PC-3 (cell line): Measurements from ENCODE around the gene ZMYM2. TPM values are rescaled to one million over a fixed set of nuclear protein-coding genes. Genes with fewer than 3 reads are reported as not detected.

ENCODE experiments used
- ATAC-seq: fragments of 200-7000 bp; cut with Tn5 transposase; 2 replicates; pipeline ENCODE4 v1.9.1; 2020; ENCODE audit warnings: mild to moderate bottlenecking, moderate library complexity
- BruUV-seq: library from RNA; stranded (reverse); fragments of 400-500 nt; replicated peaks from 2 replicates; lab custom pipeline; 2021; lab: Mats Ljungman, UMichigan
- CTCF ChIA-PET: fragments of 300-600 bp; sonication (Branson Sonifier 250); formaldehyde crosslinking; loops from one replicate; lab custom pipeline; 2022; ENCODE audit warnings: antibody characterized with exemption; lab: Charles Lee
- POLR2A ChIA-PET: fragments of 300-600 bp; sonication (Branson Sonifier 250); formaldehyde crosslinking; loops from one replicate; lab custom pipeline; 2022; ENCODE audit warnings: antibody characterized with exemption; ENCODE audit not compliant: unreplicated experiment; lab: Charles Lee
- DNase-seq: peaks from one replicate; pipeline ENCODE4 v3.0.0-alpha.2; 2015
- H2AFZ ChIP-seq: fragments of 300-600 bp; sonication (generic); 2 replicates; pipeline ENCODE4 v1.6.0; 2016; ENCODE audit warnings: antibody characterized with exemption, low read length
- H3F3A ChIP-seq: fragments of 300-600 bp; sonication (generic); one replicate; pipeline ENCODE4 v1.6.0; 2017; ENCODE audit warnings: antibody characterized with exemption, low read length, control low read depth, mild to moderate bottlenecking; ENCODE audit not compliant: unreplicated experiment
- H3K27ac ChIP-seq: fragments of 300-600 bp; sonication (generic); 2 replicates; pipeline ENCODE4 v1.5.1; 2016; ENCODE audit warnings: mild to moderate bottlenecking, low read length
- H3K27me3 ChIP-seq: fragments of 300-600 bp; sonication (generic); 2 replicates; pipeline ENCODE4 v1.6.1; 2016; ENCODE audit warnings: low read length, mixed read lengths
- H3K36me3 ChIP-seq: fragments of 300-600 bp; sonication (generic); 2 replicates; pipeline ENCODE4 v1.6.1; 2016; ENCODE audit warnings: low read depth, mixed run types, low read length, mixed read lengths
- H3K4me1 ChIP-seq: fragments of 300-600 bp; sonication (generic); 2 replicates; pipeline ENCODE4 v1.5.1; 2016; ENCODE audit warnings: low read length; ENCODE audit not compliant: insufficient read depth
- H3K4me2 ChIP-seq: fragments of 300-600 bp; sonication (generic); 2 replicates; pipeline ENCODE4 v1.6.0; 2016; ENCODE audit warnings: low read length
- H3K4me3 ChIP-seq: fragments of 300-600 bp; sonication (generic); 2 replicates; pipeline ENCODE4 v1.5.1; 2016; ENCODE audit warnings: mild to moderate bottlenecking, low read length, mixed read lengths
- H3K79me2 ChIP-seq: fragments of 300-600 bp; sonication (generic); 2 replicates; pipeline ENCODE4 v1.6.1; 2017; ENCODE audit warnings: low read length, mixed read lengths
- H3K9ac ChIP-seq: fragments of 300-600 bp; sonication (generic); 2 replicates; pipeline ENCODE4 v1.6.0; 2016; ENCODE audit warnings: mild to moderate bottlenecking, low read length
- H3K9me2 ChIP-seq: fragments of 300-600 bp; sonication (generic); replicated peaks from 2 replicates; pipeline ENCODE4 v1.6.1; 2016; ENCODE audit warnings: mixed run types, low read length, mixed read lengths
- H3K9me3 ChIP-seq: fragments of 300-600 bp; sonication (generic); 2 replicates; pipeline ENCODE4 v1.6.1; 2016; ENCODE audit warnings: low read length, mixed read lengths
- H4K20me1 ChIP-seq: fragments of 300-600 bp; sonication (generic); 2 replicates; pipeline ENCODE4 v1.6.1; 2016; ENCODE audit warnings: low read length, mixed read lengths
- CTCF ChIP-seq: fragments of 300-600 bp; sonication (generic); conservative IDR thresholded peaks from 2 replicates; pipeline ENCODE4 v1.5.1; 2017; ENCODE audit warnings: antibody characterized with exemption, low read depth, mild to moderate bottlenecking, low read length
- EZH2 ChIP-seq: fragments of 300-600 bp; sonication (generic); IDR thresholded peaks from one replicate; pipeline ENCODE4 v1.6.1; 2017; ENCODE audit warnings: antibody characterized with exemption, mild to moderate bottlenecking, low read length; ENCODE audit not compliant: unreplicated experiment
- EZH2phosphoT487 ChIP-seq: fragments of 300-600 bp; sonication (generic); IDR thresholded peaks from 2 replicates; pipeline ENCODE4 v1.6.1; 2018; ENCODE audit warnings: mild to moderate bottlenecking, antibody characterized with exemption, low read length, borderline replicate concordance
- intact Hi-C: fragments of 100-400 bp; cut with micrococcal nuclease; formaldehyde crosslinking; loops from 2 replicates; pipeline ENCODE4 v1.9.0; 2023
- total RNA-seq: library from RNA; depleted of rRNA; stranded (reverse); fragments of >200 nt; gene quantifications from 2 replicates; pipeline ENCODE4 v1.2.3, GENCODE V29; 2014

ZMYM2 gene
- total RNA-seq, 1 experiment from 2014 or later, result 34.7 TPM

- peak overlapping the region; percentile 77 for H3K4me3 ChIP-seq
- no peaks in the 10 kb centered on the region for H3K27me3 ChIP-seq
- H3K9me2 ChIP-seq, result no peaks in the 10 kb centered on the region
- TSS peak; percentile 34 for BruUV-seq
- DNase-seq (peak; percentile 66), ATAC-seq (peak; percentile 78)
- H3F3A ChIP-seq, result no peaks in the 10 kb centered on the region
- H3K9me3 ChIP-seq, result no peaks in the 10 kb centered on the region
- peak overlapping the region; percentile 93 for H3K4me2 ChIP-seq
- no peaks in the 10 kb centered on the region for H3K36me3 ChIP-seq
- H3K9ac ChIP-seq, result peak overlapping the region; percentile 83
- H3K4me1 ChIP-seq, result peaks cover 17% of the 10 kb centered on the region
- no peaks in the 10 kb centered on the region for H4K20me1 ChIP-seq
- H3K79me2 ChIP-seq, result no peaks in the 10 kb centered on the region
- TF ChIP-seq CTCF (peak; percentile 72), EZH2phosphoT487 (no peak), EZH2 (no peak)
- POLR2A ChIA-PET, result interaction anchor here (0.5 to 1.2 kb wide), 4 partner anchors 10 to 339 kb away, joined by 3 to 6 read pairs (median 4); no protein-coding TSS in a partner anchor
- CTCF ChIA-PET, result interaction anchor here (0.5 to 1.6 kb wide), 7 partner anchors 13 to 408 kb away, joined by 3 to 6 read pairs (median 3); partner anchors contain the start of gene GJA3
- H3K27ac ChIP-seq, result peak overlapping the region; percentile 60
- intact Hi-C loops, result loop anchor here (1.0 to 2.0 kb wide), 2 partner anchors 35 to 37 kb away; no protein-coding TSS in a partner anchor
- peak overlapping the region; percentile 91 for H2AFZ ChIP-seq
Measured at GRCh38 chr13:20127562-20128458, 169.3 kb downstream of the ZMYM2 start.

- Histone ChIP-seq H3K27ac (peak overlapping the region; percentile 60; the same call in 1 of the 2 replicates), H3K4me1 (peaks cover 17% of the 10 kb centered on the region), H3K9ac (peak overlapping the region; percentile 83), H2AFZ (peak overlapping the region; percentile 91), H3K4me2 (peak overlapping the region; percentile 93), H3K36me3 (no peaks in the 10 kb centered on the region), H3K9me2 (no peaks in the 10 kb centered on the region), H3K4me3 (peak overlapping the region; percentile 77), H3K9me3 (no peaks in the 10 kb centered on the region), H3K79me2 (no peaks in the 10 kb centered on the region), H3K27me3 (no peaks in the 10 kb centered on the region), H4K20me1 (no peaks in the 10 kb centered on the region), H3F3A (no peaks in the 10 kb centered on the region)
- intact Hi-C loops, result loop anchor here (1.0 kb wide), 1 partner anchor 35 kb away; no protein-coding TSS in a partner anchor
- BruUV-seq, result no TSS peak
- ATAC-seq (peak; percentile 63), DNase-seq (peak; percentile 50)
- CTCF ChIA-PET, result interaction anchor here (0.6 to 1.6 kb wide), 5 partner anchors 12 to 47 kb away, joined by 3 to 4 read pairs (median 3); partner anchors contain the start of gene GJA3
- POLR2A ChIA-PET, result interaction anchor here (0.6 to 1.2 kb wide), 3 partner anchors 9 to 32 kb away, joined by 3 to 4 read pairs (median 4); no protein-coding TSS in a partner anchor
- TF ChIP-seq EZH2 (no peak), CTCF (peak; percentile 71)
Measured at GRCh38 chr13:20128459-20128931, 170.0 kb downstream of the ZMYM2 start.
